Kidney glomerular epithelial cell (primary cell): ENCODE data around the gene PLD2.

Experiments
- DNase-seq: peaks from one replicate; lab custom pipeline; 2025; lab: John Stamatoyannopoulos, UW

Gene PLD2

GRCh38 chr17:4833941-4834680 lies 27.2 kb downstream of the PLD2 start:
- no peak for DNase-seq

- no peak for DNase-seq
Measured at GRCh38 chr17:4834681-4835020, 27.7 kb downstream of the PLD2 start.

GRCh38 chr17:4836221-4836620 lies 29.3 kb downstream of the PLD2 start:
- no peak for DNase-seq

- DNase-seq: no peak
Measured at GRCh38 chr17:4837471-4838308, 30.7 kb downstream of the PLD2 start.

- DNase-seq: no peak
Measured at GRCh38 chr17:4838309-4838785, 31.4 kb downstream of the PLD2 start.

GRCh38 chr17:4839221-4839620 lies 32.3 kb downstream of the PLD2 start:
- no peak for DNase-seq

GRCh38 chr17:4839965-4840892 lies 33.3 kb downstream of the PLD2 start:
- no peak for DNase-seq

- DNase-seq: no peak
Measured at GRCh38 chr17:4840893-4841242, 33.9 kb downstream of the PLD2 start.

GRCh38 chr17:4842376-4842775 lies 35.4 kb downstream of the PLD2 start:
- DNase-seq: no peak

- no peak for DNase-seq
Measured at GRCh38 chr17:4843321-4844000, 36.5 kb downstream of the PLD2 start.

GRCh38 chr17:4845118-4845517 lies 38.2 kb downstream of the PLD2 start:
- DNase-seq: no peak

- no peak for DNase-seq
Measured at GRCh38 chr17:4846635-4847390, 39.9 kb downstream of the PLD2 start.

GRCh38 chr17:4849011-4849536 lies 42.1 kb downstream of the PLD2 start:
- no peak for DNase-seq

- DNase-seq: no peak
Measured at GRCh38 chr17:4850246-4850645, 43.3 kb downstream of the PLD2 start.

GRCh38 chr17:4851084-4851483 lies 44.1 kb downstream of the PLD2 start:
- no peak for DNase-seq

GRCh38 chr17:4852567-4853207 lies 45.7 kb downstream of the PLD2 start:
- DNase-seq: peak; percentile 35

GRCh38 chr17:4853208-4853671 lies 46.3 kb downstream of the PLD2 start:
- DNase-seq: peak; percentile 23

GRCh38 chr17:4854111-4854681 lies 47.2 kb downstream of the PLD2 start:
- no peak for DNase-seq

GRCh38 chr17:4856271-4856936 lies 49.5 kb downstream of the PLD2 start:
- no peak for DNase-seq
